Measurements from ENCODE around the gene ADD1.

DNA sequence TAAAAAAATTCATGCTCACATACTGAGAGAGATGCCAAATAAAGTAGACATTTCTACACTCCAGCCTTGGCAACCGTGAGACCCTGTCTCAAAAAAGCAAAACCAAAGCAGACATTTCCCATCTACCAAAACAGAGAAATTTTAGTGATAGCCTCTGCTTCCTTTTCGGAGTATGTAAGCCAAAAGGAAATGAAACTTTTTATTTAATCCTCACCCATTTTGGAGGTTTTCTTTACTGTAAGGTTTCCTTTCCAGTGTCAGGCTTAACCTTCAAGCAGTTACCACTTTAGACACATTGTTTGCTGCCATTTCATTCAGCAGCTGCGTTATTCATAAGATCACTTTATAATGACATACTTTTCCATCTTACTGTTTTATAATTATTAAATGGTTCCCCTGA, 15.9 kb downstream of the ADD1 start:
- TF ChIP-seq, protein P1, sequence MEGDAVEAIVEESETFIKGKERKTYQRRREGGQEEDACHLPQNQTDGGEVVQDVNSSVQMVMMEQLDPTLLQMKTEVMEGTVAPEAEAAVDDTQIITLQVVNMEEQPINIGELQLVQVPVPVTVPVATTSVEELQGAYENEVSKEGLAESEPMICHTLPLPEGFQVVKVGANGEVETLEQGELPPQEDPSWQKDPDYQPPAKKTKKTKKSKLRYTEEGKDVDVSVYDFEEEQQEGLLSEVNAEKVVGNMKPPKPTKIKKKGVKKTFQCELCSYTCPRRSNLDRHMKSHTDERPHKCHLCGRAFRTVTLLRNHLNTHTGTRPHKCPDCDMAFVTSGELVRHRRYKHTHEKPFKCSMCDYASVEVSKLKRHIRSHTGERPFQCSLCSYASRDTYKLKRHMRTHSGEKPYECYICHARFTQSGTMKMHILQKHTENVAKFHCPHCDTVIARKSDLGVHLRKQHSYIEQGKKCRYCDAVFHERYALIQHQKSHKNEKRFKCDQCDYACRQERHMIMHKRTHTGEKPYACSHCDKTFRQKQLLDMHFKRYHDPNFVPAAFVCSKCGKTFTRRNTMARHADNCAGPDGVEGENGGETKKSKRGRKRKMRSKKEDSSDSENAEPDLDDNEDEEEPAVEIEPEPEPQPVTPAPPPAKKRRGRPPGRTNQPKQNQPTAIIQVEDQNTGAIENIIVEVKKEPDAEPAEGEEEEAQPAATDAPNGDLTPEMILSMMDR (IDR thresholded peaks at IDR 0.05), result no peak
- no peak for TF ChIP-seq EZH2 (IDR thresholded peaks at IDR 0.05; ENCODE audit: borderline replicate concordance, insufficient read depth, low read depth, low read length, poor library complexity, severe bottlenecking)
